SK-N-SH (cell line): ENCODE measurements around the gene LST1. TPM values are rescaled to one million over a fixed set of nuclear protein-coding genes. Genes with fewer than 3 reads are reported as not detected.

ENCODE experiments used
- CTCF ChIA-PET: fragments of 300-600, 350-600 bp; formaldehyde crosslinking; extraction: SDS; loops from one replicate; lab custom pipeline; 2021; lab: Yijun Ruan, JAX
- POLR2A ChIA-PET: fragments of 350-600 bp; sonication (Branson Sonifier 250); formaldehyde crosslinking; extraction: SDS; loops from one replicate; lab custom pipeline; 2020; ENCODE audit warnings: antibody characterized with exemption, inconsistent platforms; lab: Yijun Ruan, JAX
- DNase-seq: peaks from one replicate; pipeline ENCODE4 v3.0.0; 2012
- H2AFZ ChIP-seq: fragments of 200-600 bp; sonication (generic); 2 replicates; pipeline ENCODE4 v1.8.1; 2016; ENCODE audit warnings: antibody characterized with exemption, mild to moderate bottlenecking, low read depth
- H3F3A ChIP-seq: fragments of 200-600 bp; sonication (generic); replicated peaks from 2 replicates; pipeline ENCODE3; 2016; ENCODE audit warnings: antibody characterized with exemption, mild to moderate bottlenecking; ENCODE audit not compliant: insufficient read depth
- H3K27ac ChIP-seq, 2 experiments: fragments of 200-500 bp in 1 of 2; fragments of 200-600 bp in 1 of 2; sonication (Bioruptor generic) in 1 of 2; sonication (generic), shearing (Covaris generic) in 1 of 2; 2 replicates each; pipeline versions ENCODE4 v1.5.1 to v1.6.1; 2014 to 2016; ENCODE audit warnings: low read depth in 2 of 2, inconsistent platforms in 1 of 2, low read length in 1 of 2, mild to moderate bottlenecking in 1 of 2, mixed read lengths in 1 of 2
- H3K27me3 ChIP-seq: fragments of 200-600 bp; sonication (generic), shearing (Covaris generic); 2 replicates; pipeline ENCODE4 v1.6.1; 2016; ENCODE audit warnings: mixed run types; ENCODE audit not compliant: insufficient read depth
- H3K36me3 ChIP-seq, 2 experiments: fragments of 200-500 bp in 1 of 2; fragments of 200-600 bp in 1 of 2; sonication (Bioruptor generic) in 1 of 2; sonication (generic) in 1 of 2; replicated peaks in 1 of 2; 2 replicates each; pipeline versions ENCODE3 to v1.5.1; 2014 to 2016; ENCODE audit warnings: low read length in 1 of 2, mild to moderate bottlenecking in 1 of 2; ENCODE audit not compliant: insufficient read depth in 2 of 2, control insufficient read depth in 1 of 2
- H3K4me1 ChIP-seq, 2 experiments: fragments of 200-500 bp in 1 of 2; fragments of 200-600 bp in 1 of 2; sonication (Bioruptor generic) in 1 of 2; sonication (generic), shearing (Covaris generic) in 1 of 2; 2 replicates each; pipeline versions ENCODE4 v1.5.1 to v1.6.1; 2014 to 2016; ENCODE audit warnings: low read depth in 1 of 2, low read length in 1 of 2, mixed run types in 1 of 2; ENCODE audit not compliant: insufficient read depth in 2 of 2, control insufficient read depth in 1 of 2
- H3K4me2 ChIP-seq: fragments of 200-600 bp; sonication (generic), shearing (Covaris generic); 2 replicates; pipeline ENCODE4 v1.6.1; 2017; ENCODE audit warnings: mixed run types
- H3K4me3 ChIP-seq, 2 experiments: fragments of 200-500 bp in 1 of 2; fragments of 200-600 bp in 1 of 2; sonication (Bioruptor generic) in 1 of 2; sonication (generic), shearing (Covaris generic) in 1 of 2; 2 replicates each; pipeline versions ENCODE4 v1.5.1 to v1.8.1; 2014 to 2016; ENCODE audit warnings: low read depth in 2 of 2, inconsistent platforms in 1 of 2, low read length in 1 of 2, mild to moderate bottlenecking in 1 of 2, mixed read lengths in 1 of 2, moderate library complexity in 1 of 2
- H3K79me2 ChIP-seq: fragments of 200-600 bp; sonication (generic); 2 replicates; pipeline ENCODE4 v1.8.1; 2017; ENCODE audit warnings: mild to moderate bottlenecking; ENCODE audit not compliant: insufficient read depth
- H3K9ac ChIP-seq: fragments of 200-600 bp; sonication (generic); 2 replicates; pipeline ENCODE4 v1.6.1; 2017; ENCODE audit warnings: mixed run types
- H3K9me2 ChIP-seq: fragments of 200-600 bp; sonication (generic); 2 replicates; pipeline ENCODE4 v1.6.1; 2017; ENCODE audit warnings: mixed run types
- H3K9me3 ChIP-seq: fragments of 200-600 bp; sonication (generic); 2 replicates; pipeline ENCODE4 v1.6.1; 2017; ENCODE audit warnings: mixed run types, mild to moderate bottlenecking, moderate library complexity
- H4K20me1 ChIP-seq: fragments of 200-600 bp; sonication (generic); 2 replicates; pipeline ENCODE4 v1.6.1; 2017; ENCODE audit warnings: mild to moderate bottlenecking, mixed run types; ENCODE audit not compliant: insufficient read depth
- EZH2phosphoT487 ChIP-seq: fragments of 200-600 bp; sonication (generic); IDR thresholded peaks from 2 replicates; pipeline ENCODE4 v1.6.1; 2017; ENCODE audit warnings: low read depth, mixed run types, mild to moderate bottlenecking, antibody characterized with exemption, moderate library complexity, borderline replicate concordance
- FOXM1 ChIP-seq: IDR thresholded peaks from 2 replicates; pipeline ENCODE4 v1.4.0; 2012; ENCODE audit warnings: low read depth, mild to moderate bottlenecking
- GATA2 ChIP-seq: sonication (generic); formaldehyde crosslinking; IDR thresholded peaks from 2 replicates; pipeline ENCODE4 v1.5.0; 2020; ENCODE audit warnings: mild to moderate bottlenecking, missing genetic modification reagents
- RCOR1 ChIP-seq: fragments of 150-350 bp; IDR thresholded peaks from 2 replicates; pipeline ENCODE4 v1.6.1; 2017; ENCODE audit warnings: antibody characterized with exemption, low read length
- RFX5 ChIP-seq: IDR thresholded peaks from 2 replicates; pipeline ENCODE4 v1.6.1; 2012; ENCODE audit warnings: mild to moderate bottlenecking, improper control_type of control experiment, low read length
- TAF1 ChIP-seq: IDR thresholded peaks from 2 replicates; pipeline ENCODE4 v1.6.1; 2012; ENCODE audit warnings: low read depth, mild to moderate bottlenecking, low read length, moderate library complexity, borderline replicate concordance
- YY1 ChIP-seq: IDR thresholded peaks from 2 replicates; pipeline ENCODE4 v1.4.0; 2012; ENCODE audit warnings: low read depth, mild to moderate bottlenecking
- WGBS: methylation state at CpG from one replicate; pipeline ENCODE4 v1.1.6; 2017; ENCODE audit warnings: low lambda C conversion rate; 5-methylcytosine and 5-hydroxymethylcytosine counted together
- polyA plus RNA-seq, 3 experiments: library from polyadenylated mRNA; depleted of rRNA; stranded (reverse); fragments of >200 nt; gene quantifications; 2 replicates each; pipeline ENCODE4 v1.2.3, GENCODE V29; 2012
- TF ChIP-seq, protein P1 (sequence below): IDR thresholded peaks from 2 replicates; pipeline ENCODE4; 2012
- TF ChIP-seq, protein P2 (sequence below): fragments of 150-350 bp; IDR thresholded peaks from 2 replicates; pipeline ENCODE4 v1.6.1; 2016; ENCODE audit warnings: mild to moderate bottlenecking, low read depth, low read length
- TF ChIP-seq, protein P3 (sequence below): IDR thresholded peaks from 2 replicates; pipeline ENCODE4 v1.4.0; 2012; ENCODE audit warnings: low read depth
- TF ChIP-seq, protein P4 (sequence below): IDR thresholded peaks from 2 replicates; pipeline ENCODE4 v1.6.1; 2012; ENCODE audit warnings: mild to moderate bottlenecking, low read depth, low read length, moderate library complexity
- TF ChIP-seq, protein P5 (sequence below): fragments of 200-600 bp; sonication (generic); IDR thresholded peaks from 2 replicates; pipeline ENCODE4 v1.6.1; 2017; ENCODE audit warnings: antibody characterized with exemption, mild to moderate bottlenecking, moderate library complexity

Gene LST1
- polyA plus RNA-seq, 1 of the 3 experiments (the other 2 are of a cell fraction), result not detected

DNA sequence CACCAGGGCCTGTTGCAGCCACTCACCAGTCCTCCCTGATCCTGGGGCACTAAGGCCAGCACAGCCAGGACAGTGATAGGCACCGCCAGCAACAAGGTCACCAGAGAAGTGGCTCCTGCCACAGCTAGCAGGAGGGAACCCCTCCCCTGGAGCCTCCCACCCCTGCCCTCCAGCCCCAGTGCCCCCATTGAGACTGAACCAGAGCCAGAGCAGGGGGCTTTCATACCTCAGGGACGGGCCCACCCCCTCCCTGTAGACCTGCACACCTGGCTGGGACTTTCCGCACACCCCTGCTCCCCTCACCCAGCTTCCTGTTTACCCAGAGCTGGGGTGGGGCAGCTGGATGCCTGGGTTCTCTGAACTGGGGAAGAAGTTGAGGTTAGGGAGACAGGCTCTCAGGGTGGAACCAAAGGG lies 3.8 kb upstream of the LST1 start, which contains the start of gene LTB (continued):
- TF ChIP-seq RCOR1 (no peak), EZH2phosphoT487 (no peak), TAF1 (no peak)
- TF ChIP-seq, protein P1, sequence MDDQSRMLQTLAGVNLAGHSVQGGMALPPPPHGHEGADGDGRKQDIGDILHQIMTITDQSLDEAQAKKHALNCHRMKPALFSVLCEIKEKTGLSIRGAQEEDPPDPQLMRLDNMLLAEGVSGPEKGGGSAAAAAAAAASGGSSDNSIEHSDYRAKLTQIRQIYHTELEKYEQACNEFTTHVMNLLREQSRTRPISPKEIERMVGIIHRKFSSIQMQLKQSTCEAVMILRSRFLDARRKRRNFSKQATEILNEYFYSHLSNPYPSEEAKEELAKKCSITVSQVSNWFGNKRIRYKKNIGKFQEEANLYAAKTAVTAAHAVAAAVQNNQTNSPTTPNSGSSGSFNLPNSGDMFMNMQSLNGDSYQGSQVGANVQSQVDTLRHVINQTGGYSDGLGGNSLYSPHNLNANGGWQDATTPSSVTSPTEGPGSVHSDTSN, result no peak
- TF ChIP-seq, protein P2, sequence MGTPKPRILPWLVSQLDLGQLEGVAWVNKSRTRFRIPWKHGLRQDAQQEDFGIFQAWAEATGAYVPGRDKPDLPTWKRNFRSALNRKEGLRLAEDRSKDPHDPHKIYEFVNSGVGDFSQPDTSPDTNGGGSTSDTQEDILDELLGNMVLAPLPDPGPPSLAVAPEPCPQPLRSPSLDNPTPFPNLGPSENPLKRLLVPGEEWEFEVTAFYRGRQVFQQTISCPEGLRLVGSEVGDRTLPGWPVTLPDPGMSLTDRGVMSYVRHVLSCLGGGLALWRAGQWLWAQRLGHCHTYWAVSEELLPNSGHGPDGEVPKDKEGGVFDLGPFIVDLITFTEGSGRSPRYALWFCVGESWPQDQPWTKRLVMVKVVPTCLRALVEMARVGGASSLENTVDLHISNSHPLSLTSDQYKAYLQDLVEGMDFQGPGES, result no peak
- TF ChIP-seq, protein P3, sequence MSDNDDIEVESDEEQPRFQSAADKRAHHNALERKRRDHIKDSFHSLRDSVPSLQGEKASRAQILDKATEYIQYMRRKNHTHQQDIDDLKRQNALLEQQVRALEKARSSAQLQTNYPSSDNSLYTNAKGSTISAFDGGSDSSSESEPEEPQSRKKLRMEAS, result no peak

DNA sequence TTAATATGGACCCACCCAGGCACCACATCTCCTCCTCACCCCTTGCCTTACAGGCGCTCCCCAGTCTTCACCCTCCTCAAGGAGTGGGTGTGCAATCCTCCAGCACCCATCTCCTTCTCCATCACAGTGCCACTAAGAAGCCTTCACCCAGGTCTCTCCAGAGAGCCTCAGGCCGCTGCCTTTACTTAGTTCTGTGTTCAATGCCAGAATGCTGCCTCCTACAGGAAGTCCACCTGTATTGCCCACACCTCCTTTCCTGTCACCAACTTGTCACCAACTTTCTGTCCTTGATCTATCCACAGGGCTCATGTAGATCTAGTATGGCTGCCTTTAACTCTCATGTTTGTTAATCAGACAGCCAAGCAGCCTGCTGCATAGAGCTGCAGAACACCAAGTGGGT lies 586 bp upstream of the LST1 start:
- TF ChIP-seq RFX5 (no peak), RCOR1 (no peak), YY1 (no peak), FOXM1 (no peak), GATA2 (CRISPR knock-in tag) (no peak)
- TF ChIP-seq, protein P3, result no peak
- TF ChIP-seq, protein P4, sequence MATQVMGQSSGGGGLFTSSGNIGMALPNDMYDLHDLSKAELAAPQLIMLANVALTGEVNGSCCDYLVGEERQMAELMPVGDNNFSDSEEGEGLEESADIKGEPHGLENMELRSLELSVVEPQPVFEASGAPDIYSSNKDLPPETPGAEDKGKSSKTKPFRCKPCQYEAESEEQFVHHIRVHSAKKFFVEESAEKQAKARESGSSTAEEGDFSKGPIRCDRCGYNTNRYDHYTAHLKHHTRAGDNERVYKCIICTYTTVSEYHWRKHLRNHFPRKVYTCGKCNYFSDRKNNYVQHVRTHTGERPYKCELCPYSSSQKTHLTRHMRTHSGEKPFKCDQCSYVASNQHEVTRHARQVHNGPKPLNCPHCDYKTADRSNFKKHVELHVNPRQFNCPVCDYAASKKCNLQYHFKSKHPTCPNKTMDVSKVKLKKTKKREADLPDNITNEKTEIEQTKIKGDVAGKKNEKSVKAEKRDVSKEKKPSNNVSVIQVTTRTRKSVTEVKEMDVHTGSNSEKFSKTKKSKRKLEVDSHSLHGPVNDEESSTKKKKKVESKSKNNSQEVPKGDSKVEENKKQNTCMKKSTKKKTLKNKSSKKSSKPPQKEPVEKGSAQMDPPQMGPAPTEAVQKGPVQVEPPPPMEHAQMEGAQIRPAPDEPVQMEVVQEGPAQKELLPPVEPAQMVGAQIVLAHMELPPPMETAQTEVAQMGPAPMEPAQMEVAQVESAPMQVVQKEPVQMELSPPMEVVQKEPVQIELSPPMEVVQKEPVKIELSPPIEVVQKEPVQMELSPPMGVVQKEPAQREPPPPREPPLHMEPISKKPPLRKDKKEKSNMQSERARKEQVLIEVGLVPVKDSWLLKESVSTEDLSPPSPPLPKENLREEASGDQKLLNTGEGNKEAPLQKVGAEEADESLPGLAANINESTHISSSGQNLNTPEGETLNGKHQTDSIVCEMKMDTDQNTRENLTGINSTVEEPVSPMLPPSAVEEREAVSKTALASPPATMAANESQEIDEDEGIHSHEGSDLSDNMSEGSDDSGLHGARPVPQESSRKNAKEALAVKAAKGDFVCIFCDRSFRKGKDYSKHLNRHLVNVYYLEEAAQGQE, result no peak
- TF ChIP-seq, protein P5, sequence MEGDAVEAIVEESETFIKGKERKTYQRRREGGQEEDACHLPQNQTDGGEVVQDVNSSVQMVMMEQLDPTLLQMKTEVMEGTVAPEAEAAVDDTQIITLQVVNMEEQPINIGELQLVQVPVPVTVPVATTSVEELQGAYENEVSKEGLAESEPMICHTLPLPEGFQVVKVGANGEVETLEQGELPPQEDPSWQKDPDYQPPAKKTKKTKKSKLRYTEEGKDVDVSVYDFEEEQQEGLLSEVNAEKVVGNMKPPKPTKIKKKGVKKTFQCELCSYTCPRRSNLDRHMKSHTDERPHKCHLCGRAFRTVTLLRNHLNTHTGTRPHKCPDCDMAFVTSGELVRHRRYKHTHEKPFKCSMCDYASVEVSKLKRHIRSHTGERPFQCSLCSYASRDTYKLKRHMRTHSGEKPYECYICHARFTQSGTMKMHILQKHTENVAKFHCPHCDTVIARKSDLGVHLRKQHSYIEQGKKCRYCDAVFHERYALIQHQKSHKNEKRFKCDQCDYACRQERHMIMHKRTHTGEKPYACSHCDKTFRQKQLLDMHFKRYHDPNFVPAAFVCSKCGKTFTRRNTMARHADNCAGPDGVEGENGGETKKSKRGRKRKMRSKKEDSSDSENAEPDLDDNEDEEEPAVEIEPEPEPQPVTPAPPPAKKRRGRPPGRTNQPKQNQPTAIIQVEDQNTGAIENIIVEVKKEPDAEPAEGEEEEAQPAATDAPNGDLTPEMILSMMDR, result peak; percentile 47
- DNase-seq, result no peak
- peaks cover 0 to 8% of the 10 kb centered on the region in 2 experiments; a peak in 1 of 4 replicates for H3K4me1 ChIP-seq
- no peak overlapping the region for H3K4me2 ChIP-seq
- H4K20me1 ChIP-seq, result no peaks in the 10 kb centered on the region
- H3K9me2 ChIP-seq, result no peaks in the 10 kb centered on the region
- no peaks in the 10 kb centered on the region for H3F3A ChIP-seq
- H3K27me3 ChIP-seq, result no peaks in the 10 kb centered on the region
- no peak overlapping the region for H3K9ac ChIP-seq
- no peaks in the 10 kb centered on the region for H3K79me2 ChIP-seq
- 56% methylated on average over 2 of the region's 2 CpGs for WGBS
- H3K9me3 ChIP-seq, result no peaks in the 10 kb centered on the region
- H3K4me3 ChIP-seq, result no peak overlapping the region
- H3K36me3 ChIP-seq, result no peaks in the 10 kb centered on the region
- H2AFZ ChIP-seq, result no peak overlapping the region
- no peak overlapping the region for H3K27ac ChIP-seq
- POLR2A ChIA-PET, result no interaction called here
- CTCF ChIA-PET, result interaction anchor here (0.6 to 17.6 kb wide), 5 partner anchors 10 to 631 kb away, joined by 3 to 312 read pairs (median 4); partner anchors contain the start of genes ATP6V1G2, NFKBIL1 and TNF
